ENCODE measurements around the gene COQ5.

DNA sequence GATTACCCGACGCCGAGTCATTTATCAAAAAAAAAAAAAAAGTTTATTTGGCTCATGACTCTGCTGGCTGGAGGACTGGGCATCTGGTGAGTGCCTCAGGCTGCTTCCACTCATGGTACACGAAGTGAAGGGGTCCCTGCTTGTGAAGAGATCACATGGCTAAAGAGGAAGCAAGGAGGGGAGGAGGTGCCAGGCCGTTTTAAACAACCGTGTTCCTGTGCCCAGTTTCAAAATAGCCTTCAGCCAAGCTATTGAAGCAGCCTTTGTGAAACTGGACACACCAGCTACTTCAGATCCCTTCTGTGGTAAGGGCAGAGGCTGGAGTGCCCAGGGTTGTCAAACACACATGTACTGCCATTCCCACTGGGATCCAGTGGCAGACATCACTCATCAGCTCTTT is 44.6 kb upstream of the COQ5 start:
- TF ChIP-seq, protein P1, sequence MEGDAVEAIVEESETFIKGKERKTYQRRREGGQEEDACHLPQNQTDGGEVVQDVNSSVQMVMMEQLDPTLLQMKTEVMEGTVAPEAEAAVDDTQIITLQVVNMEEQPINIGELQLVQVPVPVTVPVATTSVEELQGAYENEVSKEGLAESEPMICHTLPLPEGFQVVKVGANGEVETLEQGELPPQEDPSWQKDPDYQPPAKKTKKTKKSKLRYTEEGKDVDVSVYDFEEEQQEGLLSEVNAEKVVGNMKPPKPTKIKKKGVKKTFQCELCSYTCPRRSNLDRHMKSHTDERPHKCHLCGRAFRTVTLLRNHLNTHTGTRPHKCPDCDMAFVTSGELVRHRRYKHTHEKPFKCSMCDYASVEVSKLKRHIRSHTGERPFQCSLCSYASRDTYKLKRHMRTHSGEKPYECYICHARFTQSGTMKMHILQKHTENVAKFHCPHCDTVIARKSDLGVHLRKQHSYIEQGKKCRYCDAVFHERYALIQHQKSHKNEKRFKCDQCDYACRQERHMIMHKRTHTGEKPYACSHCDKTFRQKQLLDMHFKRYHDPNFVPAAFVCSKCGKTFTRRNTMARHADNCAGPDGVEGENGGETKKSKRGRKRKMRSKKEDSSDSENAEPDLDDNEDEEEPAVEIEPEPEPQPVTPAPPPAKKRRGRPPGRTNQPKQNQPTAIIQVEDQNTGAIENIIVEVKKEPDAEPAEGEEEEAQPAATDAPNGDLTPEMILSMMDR (IDR thresholded peaks at IDR 0.05; ENCODE audit: low read depth, low read length): no peak
- TF ChIP-seq EZH2phosphoT487 (IDR thresholded peaks at IDR 0.05; ENCODE audit: low read depth): no peak

All from OCI-LY3 (cell line).